ENCODE measurements around the gene KCNJ12.
"Not testable (repeated sequence)": the region's sequence is repeated elsewhere in the genome, so short reads cannot be mapped to it uniquely, and the experiment has no call there.

The KCNJ12 gene

GRCh38 chr17:21376081-21376758 is at the start of gene KCNJ12:
KCNJ12 (plus strand) TSS chr17:21376357; CDS start chr17:21415343, 38,986 bp downstream.
- Histone ChIP-seq H3K36me3 (ENCODE audit: insufficient read depth, low read length) (no peaks in the 10 kb centered on the region), H3K27ac (no peak within 1 kb of the TSS), H3K9me3 (ENCODE audit: low read depth, low read length) (no peaks in the 10 kb centered on the region), H3K9ac (ENCODE audit: insufficient read length) (peak within 1 kb of the TSS; percentile 37), H3K4me3 (peak within 1 kb of the TSS; percentile 77)
- DNase-seq (ENCODE audit: low read depth, low spot score) = no peak
- TF ChIP-seq EZH2 (IDR thresholded peaks at IDR 0.05) (no peak), FOXP2 (optimal IDR thresholded peaks at IDR 0.05; ENCODE audit: control extremely low read depth, extremely low read length, insufficient read depth) (no peak), POLR2AphosphoS5 (IDR thresholded peaks at IDR 0.05; ENCODE audit: borderline replicate concordance, low read depth, low read length) (no peak)

- H3K9ac ChIP-seq (ENCODE audit: insufficient read length); H3K27ac ChIP-seq; DNase-seq (ENCODE audit: low read depth, low spot score); H3K36me3 ChIP-seq (ENCODE audit: insufficient read depth, low read length); H3K4me3 ChIP-seq; H3K9me3 ChIP-seq (ENCODE audit: low read depth, low read length): not testable (repeated sequence)
These were observed 48.2 kb upstream of the KCNJ12 start for GRCh38 chr17:21327921-21328320.

GRCh38 chr17:21328778-21329177 is 47.4 kb upstream of the KCNJ12 start:
- not testable (repeated sequence) for H3K9ac ChIP-seq (ENCODE audit: insufficient read length); H3K4me3 ChIP-seq; H3K27ac ChIP-seq; H3K36me3 ChIP-seq (ENCODE audit: insufficient read depth, low read length); H3K9me3 ChIP-seq (ENCODE audit: low read depth, low read length); DNase-seq (ENCODE audit: low read depth, low spot score)

- no peak overlapping the region for H3K4me3 ChIP-seq
- H3K27ac ChIP-seq = no peak overlapping the region
- no peak for DNase-seq (ENCODE audit: low read depth, low spot score)
- H3K9ac ChIP-seq (ENCODE audit: insufficient read length) = no peak overlapping the region
- TF ChIP-seq EZH2 (IDR thresholded peaks at IDR 0.05) (no peak), FOXP2 (optimal IDR thresholded peaks at IDR 0.05; ENCODE audit: control extremely low read depth, extremely low read length, insufficient read depth) (no peak), POLR2AphosphoS5 (IDR thresholded peaks at IDR 0.05; ENCODE audit: borderline replicate concordance, low read depth, low read length) (no peak)
- no peaks in the 10 kb centered on the region for H3K36me3 ChIP-seq (ENCODE audit: insufficient read depth, low read length)
- no peaks in the 10 kb centered on the region for H3K9me3 ChIP-seq (ENCODE audit: low read depth, low read length)
These were observed 45.6 kb upstream of the KCNJ12 start for GRCh38 chr17:21330436-21331160.

GRCh38 chr17:21336541-21337294 is 39.4 kb upstream of the KCNJ12 start:
- H3K9ac ChIP-seq (ENCODE audit: insufficient read length); H3K4me3 ChIP-seq; H3K27ac ChIP-seq; H3K9me3 ChIP-seq (ENCODE audit: low read depth, low read length); DNase-seq (ENCODE audit: low read depth, low spot score); H3K36me3 ChIP-seq (ENCODE audit: insufficient read depth, low read length): not testable (repeated sequence)

- H3K9me3 ChIP-seq (ENCODE audit: low read depth, low read length); H3K9ac ChIP-seq (ENCODE audit: insufficient read length); H3K27ac ChIP-seq: not testable (repeated sequence)
These were observed 38.1 kb upstream of the KCNJ12 start for GRCh38 chr17:21337981-21338625.

GRCh38 chr17:21339011-21339410 is 37.1 kb upstream of the KCNJ12 start:
- Histone ChIP-seq H3K9ac (ENCODE audit: insufficient read length) (no peak overlapping the region), H3K36me3 (ENCODE audit: insufficient read depth, low read length) (no peaks in the 10 kb centered on the region), H3K9me3 (ENCODE audit: low read depth, low read length) (no peaks in the 10 kb centered on the region), H3K4me3 (no peak overlapping the region), H3K27ac (no peak overlapping the region)
- TF ChIP-seq FOXP2 (optimal IDR thresholded peaks at IDR 0.05; ENCODE audit: control extremely low read depth, extremely low read length, insufficient read depth) = no peak
- no peak for TF ChIP-seq POLR2AphosphoS5 (IDR thresholded peaks at IDR 0.05; ENCODE audit: borderline replicate concordance, low read depth, low read length)
- TF ChIP-seq EZH2 (IDR thresholded peaks at IDR 0.05) = no peak
- DNase-seq (ENCODE audit: low read depth, low spot score) = no peak

More at GRCh38 chr17:21337981-21338625, 38.1 kb upstream of the KCNJ12 start:
- not testable (repeated sequence) for DNase-seq (ENCODE audit: low read depth, low spot score); H3K4me3 ChIP-seq; H3K36me3 ChIP-seq (ENCODE audit: insufficient read depth, low read length)

- H3K4me3 ChIP-seq; H3K36me3 ChIP-seq (ENCODE audit: insufficient read depth, low read length); DNase-seq (ENCODE audit: low read depth, low spot score); H3K9me3 ChIP-seq (ENCODE audit: low read depth, low read length); H3K27ac ChIP-seq; H3K9ac ChIP-seq (ENCODE audit: insufficient read length): not testable (repeated sequence)
These were observed 36.6 kb upstream of the KCNJ12 start for GRCh38 chr17:21339571-21339970.

- H3K4me3 ChIP-seq; H3K27ac ChIP-seq; H3K9me3 ChIP-seq (ENCODE audit: low read depth, low read length); H3K36me3 ChIP-seq (ENCODE audit: insufficient read depth, low read length); DNase-seq (ENCODE audit: low read depth, low spot score); H3K9ac ChIP-seq (ENCODE audit: insufficient read length): not testable (repeated sequence)
These were observed 35.8 kb upstream of the KCNJ12 start for GRCh38 chr17:21340407-21340806.

GRCh38 chr17:21341279-21341678 is 34.9 kb upstream of the KCNJ12 start:
- not testable (repeated sequence) for H3K27ac ChIP-seq; H3K9ac ChIP-seq (ENCODE audit: insufficient read length); H3K9me3 ChIP-seq (ENCODE audit: low read depth, low read length); DNase-seq (ENCODE audit: low read depth, low spot score); H3K36me3 ChIP-seq (ENCODE audit: insufficient read depth, low read length); H3K4me3 ChIP-seq

GRCh38 chr17:21341925-21342540 is 34.1 kb upstream of the KCNJ12 start:
- not testable (repeated sequence) for H3K9me3 ChIP-seq (ENCODE audit: low read depth, low read length); H3K36me3 ChIP-seq (ENCODE audit: insufficient read depth, low read length); DNase-seq (ENCODE audit: low read depth, low spot score); H3K9ac ChIP-seq (ENCODE audit: insufficient read length); H3K27ac ChIP-seq; H3K4me3 ChIP-seq
